HG03558 (cell line): ENCODE results near the gene MARK4.

Experiments
- ATAC-seq: cut with Tn5 transposase; IDR thresholded peaks from one replicate; pipeline ENCODE4 v1.9.1; 2021; ENCODE audit warnings: moderate number of reproducible peaks; ENCODE audit not compliant: unreplicated experiment; ENCODE audit errors: extremely low read depth

Gene MARK4

DNA sequence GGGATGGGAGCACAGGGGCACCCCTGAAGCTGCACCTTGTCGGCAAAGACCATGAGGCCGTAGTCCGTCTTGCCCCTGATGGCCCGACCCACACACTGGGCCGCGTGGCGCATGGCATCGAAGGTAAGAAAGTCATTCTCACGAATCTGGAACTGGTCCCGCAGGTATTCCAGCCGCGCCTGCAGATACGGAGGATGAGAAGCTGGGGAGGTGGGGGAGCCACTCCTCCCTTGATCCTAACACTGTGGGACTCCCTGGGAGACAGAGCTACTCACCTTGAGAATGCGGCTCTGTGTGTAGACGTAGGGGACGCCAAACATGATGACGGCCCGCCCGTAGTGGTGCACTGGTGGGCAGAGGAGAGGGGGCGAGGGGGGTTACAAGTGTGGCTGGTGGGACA lies 101.4 kb downstream of the MARK4 start:
- ATAC-seq: no peak

DNA sequence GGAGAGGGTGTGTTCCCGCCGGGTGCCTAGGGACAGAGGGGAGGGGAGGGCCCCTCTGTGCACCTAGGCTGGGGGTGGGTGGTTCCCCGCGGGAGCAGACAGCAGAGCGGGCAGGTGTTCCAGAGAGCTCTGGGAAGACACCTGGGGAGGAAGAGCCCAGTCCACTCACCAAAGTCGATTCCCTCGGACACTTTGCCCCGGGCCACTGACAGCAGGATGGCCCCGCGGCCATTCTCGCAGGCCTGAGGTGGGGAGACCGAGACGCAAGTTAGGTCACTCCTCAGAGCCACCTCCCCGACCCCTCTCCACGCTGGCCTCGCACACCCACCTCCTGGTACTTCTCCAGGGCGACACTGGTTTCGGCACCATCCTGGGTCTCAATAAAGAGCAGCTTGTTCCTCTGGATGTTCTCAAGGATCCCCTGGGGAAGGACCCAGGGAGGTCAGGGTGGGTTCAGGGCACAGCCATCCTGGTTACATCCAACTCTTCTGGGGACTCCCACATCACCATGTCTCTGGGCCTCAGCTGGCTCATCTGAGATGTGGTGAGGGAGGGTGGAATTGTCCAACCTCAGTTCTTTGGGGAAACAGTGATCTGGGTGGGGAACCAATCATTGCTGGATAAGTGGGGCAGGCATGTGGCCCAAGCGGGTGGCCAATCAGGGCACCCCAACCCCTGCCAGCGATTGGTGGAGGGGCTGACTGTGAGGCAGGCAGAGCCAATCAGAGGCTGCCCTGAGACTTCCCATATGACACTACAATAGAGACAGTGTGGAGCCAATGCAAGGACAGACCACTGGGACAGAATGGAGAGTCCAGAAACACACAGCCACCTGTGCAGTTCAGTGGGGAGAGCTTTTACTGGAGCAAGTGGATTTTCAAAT lies 102.1 kb downstream of the MARK4 start:
- ATAC-seq: no peak

GRCh38 chr19:45354241-45354842 lies 103.3 kb downstream of the MARK4 start:
- ATAC-seq: no peak
